ENCODE measurements around the gene SKA3. TPM values are rescaled to one million over a fixed set of nuclear protein-coding genes. Genes with fewer than 3 reads are reported as not detected.
"Not testable (repeated sequence)": the region's sequence is repeated elsewhere in the genome, so short reads cannot be mapped to it uniquely, and the experiment has no call there.

Gene SKA3
- total RNA-seq, 1 donor from 2014 or later: 1.2 TPM

DNA sequence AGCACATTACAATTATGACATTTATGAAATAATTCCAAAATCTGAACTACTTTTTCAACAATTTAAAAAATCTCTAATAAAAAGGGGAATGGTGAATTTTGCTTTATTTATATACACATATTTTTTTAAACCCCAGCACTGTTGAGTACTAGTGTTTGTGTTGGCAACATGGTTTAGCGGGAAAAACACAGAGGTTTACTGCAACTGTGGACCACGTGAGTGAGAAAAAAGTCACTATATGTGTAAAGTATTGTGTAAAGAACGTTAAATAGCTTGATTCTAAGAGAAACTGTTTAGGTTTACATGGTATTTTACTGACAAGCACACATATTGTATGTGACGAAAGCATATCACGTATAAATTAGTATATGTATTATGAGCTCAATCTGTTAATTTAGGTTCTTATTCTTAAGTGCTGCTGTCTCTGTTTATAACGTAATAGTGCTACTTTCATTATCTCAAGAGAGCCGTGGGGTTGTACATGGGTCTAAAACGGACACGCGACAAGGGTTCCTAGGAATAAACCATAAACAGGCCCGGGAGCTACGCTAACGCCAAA, 617 bp downstream of the SKA3 start:
- intact Hi-C loops (cut with DNase I): no loop called here
- ATAC-seq (no peak), DNase-seq (ENCODE audit: low spot score) (no peak)

DNA sequence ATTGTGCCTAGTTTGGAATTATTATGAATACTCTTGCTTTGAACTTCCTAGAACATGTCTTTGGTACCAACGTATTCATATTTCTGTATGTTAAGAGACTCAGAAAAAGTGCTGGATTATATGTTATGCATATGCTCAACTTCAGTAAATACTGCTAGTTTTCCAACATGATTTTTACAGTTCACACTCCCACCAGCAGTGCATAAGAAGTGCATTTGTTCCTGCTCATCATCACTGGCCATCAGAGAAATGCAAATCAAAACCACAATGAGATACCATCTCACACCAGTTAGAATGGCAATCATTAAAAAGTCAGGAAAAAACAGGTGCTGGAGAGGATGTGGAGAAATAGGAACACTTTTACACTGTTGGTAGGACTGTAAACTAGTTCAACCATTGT, 2.6 kb downstream of the SKA3 start:
- DNase-seq (ENCODE audit: low spot score); intact Hi-C loops (cut with DNase I); ATAC-seq: not testable (repeated sequence)

- DNase-seq (ENCODE audit: low spot score): no peak
- intact Hi-C loops (cut with DNase I): loop anchor here (2.0 kb wide), 1 partner anchor 53 kb away; no protein-coding TSS in a partner anchor
- ATAC-seq: no peak
Measured at GRCh38 chr13:21171420-21171819, 4.9 kb downstream of the SKA3 start.

- intact Hi-C loops (cut with DNase I); DNase-seq (ENCODE audit: low spot score); ATAC-seq: not testable (repeated sequence)
Measured at GRCh38 chr13:21165606-21166005, 10.7 kb downstream of the SKA3 start.

DNA sequence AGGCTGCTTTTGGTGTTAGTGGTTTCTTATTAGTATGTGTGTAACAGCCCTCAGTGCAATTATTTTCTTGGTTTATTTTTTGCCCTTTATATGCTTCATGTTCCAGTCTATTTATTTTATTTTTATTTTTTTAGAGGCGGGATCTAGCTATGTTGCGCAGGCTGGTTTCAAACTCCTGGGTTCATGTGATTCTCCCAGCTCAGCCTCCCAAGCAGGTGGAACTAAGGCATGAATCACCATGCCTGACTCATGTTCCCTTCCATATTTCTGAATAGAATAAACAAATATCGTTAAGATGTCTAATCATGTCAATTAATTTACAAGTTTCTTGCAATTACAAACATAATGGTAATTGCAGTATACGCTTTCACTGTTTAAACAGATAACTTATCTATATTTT, 11.7 kb downstream of the SKA3 start:
- no peak for DNase-seq (ENCODE audit: low spot score)
- ATAC-seq: no peak
- intact Hi-C loops (cut with DNase I): no loop called here

DNA sequence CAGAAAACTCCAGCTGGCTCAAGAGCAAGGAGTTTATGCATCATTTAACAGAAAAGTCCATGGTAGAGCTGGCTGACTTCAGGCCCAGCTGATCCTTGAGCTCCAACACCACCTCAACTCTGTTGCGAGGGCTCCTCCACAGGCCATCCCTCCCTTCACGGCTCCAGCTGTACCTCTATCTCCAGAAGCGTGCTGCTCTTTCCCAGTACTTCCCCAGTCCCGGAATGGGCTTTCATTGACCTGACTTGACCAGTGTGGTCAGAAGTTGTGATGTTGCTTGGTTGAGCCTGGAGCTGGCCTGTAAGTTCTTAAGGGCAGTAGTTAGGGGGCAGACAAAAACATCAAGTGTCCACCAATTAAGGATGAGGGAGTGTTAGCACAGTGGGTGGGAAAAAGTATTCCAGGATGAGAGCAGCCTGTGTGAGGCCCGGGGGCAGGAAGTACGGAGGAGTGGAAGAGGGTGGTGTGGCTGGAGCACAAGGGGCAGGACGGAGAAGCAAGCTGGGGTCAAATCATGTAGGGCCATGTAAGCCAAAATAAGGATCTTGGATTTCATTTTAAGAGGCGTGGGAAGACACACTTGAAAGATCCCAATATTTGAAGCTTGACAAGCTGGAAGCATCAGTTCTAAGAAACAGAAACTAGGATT, 24.0 kb downstream of the SKA3 start:
- DNase-seq (ENCODE audit: low spot score): no peak
- no peak for ATAC-seq
- intact Hi-C loops (cut with DNase I): no loop called here

DNA sequence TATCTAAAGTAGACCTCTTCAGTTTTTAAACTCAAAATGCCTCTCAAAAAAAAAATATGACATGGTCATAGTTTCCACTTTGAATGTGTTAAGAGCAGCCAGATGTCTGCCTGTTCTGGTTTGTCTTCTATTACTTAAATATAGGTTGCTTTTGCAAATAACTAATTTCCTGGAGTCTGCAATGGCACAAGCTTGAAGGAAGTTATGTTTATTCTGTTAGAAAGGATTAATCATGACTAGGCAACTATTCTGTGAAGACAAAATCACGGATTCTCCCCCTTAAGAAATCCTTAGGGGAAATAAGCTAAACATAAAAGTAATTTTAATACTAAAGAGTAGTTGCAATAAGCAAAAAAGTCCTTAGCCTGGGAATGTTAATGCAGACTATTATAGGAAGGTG, 26.3 kb downstream of the SKA3 start:
- intact Hi-C loops (cut with DNase I): no loop called here
- no peak for ATAC-seq
- DNase-seq (ENCODE audit: low spot score): no peak

- intact Hi-C loops (cut with DNase I): no loop called here
- ATAC-seq: no peak
- DNase-seq (ENCODE audit: low spot score): no peak
Measured at GRCh38 chr13:21149568-21149967, 26.8 kb downstream of the SKA3 start.

GRCh38 chr13:21148557-21149258, 27.6 kb downstream of the SKA3 start:
- intact Hi-C loops (cut with DNase I): no loop called here
- no peak for ATAC-seq
- no peak for DNase-seq (ENCODE audit: low spot score)

- DNase-seq (ENCODE audit: low spot score): no peak
- intact Hi-C loops (cut with DNase I): no loop called here
- ATAC-seq: no peak
Measured at GRCh38 chr13:21147827-21148226, 28.5 kb downstream of the SKA3 start.

DNA sequence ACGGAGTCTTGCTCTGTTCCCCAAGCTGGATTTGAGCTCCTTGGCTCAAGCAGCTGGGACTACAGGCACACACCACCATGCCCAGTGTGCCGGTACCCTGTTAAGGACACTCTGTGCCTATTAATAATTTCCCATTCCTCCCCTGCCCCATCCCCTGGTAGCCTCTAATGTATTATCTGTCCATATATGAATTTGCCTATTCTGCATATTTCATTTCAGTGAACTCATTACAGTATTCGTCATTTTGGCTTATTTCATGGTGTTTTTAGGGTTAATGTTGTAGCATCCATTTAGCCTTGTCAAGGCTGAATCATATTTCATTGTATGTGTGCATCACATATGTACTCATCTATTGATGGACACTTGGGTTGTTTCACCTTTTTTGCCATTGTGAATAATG, 33.6 kb downstream of the SKA3 start:
- no peak for ATAC-seq
- intact Hi-C loops (cut with DNase I): no loop called here

GRCh38 chr13:21139374-21139773, 37.0 kb downstream of the SKA3 start:
- DNase-seq (ENCODE audit: low spot score) (no peak), ATAC-seq (no peak)
- intact Hi-C loops (cut with DNase I): no loop called here

More for the DNA sequence above, 33.6 kb downstream of the SKA3 start:
- DNase-seq (ENCODE audit: low spot score): no peak

DNA sequence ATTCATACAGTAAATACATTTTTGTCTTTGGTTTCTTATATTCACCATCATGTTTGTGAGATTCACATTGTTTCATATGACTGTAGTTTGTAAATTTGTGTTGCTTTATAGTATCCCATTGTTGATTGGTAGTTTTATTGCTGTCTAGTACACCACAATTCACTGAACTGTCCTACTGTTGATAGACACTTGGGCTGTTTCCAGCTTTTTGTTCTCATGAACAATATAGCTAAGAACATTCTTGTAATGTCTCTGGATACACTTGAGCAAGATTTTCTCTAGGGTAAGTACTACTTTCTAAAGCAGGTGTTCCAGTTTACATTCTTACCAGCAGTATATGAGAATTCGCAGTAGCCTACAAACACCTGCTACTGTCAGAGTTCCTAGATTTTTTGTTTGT, 37.8 kb downstream of the SKA3 start:
- intact Hi-C loops (cut with DNase I): no loop called here
- no peak for ATAC-seq
- DNase-seq (ENCODE audit: low spot score): no peak

DNA sequence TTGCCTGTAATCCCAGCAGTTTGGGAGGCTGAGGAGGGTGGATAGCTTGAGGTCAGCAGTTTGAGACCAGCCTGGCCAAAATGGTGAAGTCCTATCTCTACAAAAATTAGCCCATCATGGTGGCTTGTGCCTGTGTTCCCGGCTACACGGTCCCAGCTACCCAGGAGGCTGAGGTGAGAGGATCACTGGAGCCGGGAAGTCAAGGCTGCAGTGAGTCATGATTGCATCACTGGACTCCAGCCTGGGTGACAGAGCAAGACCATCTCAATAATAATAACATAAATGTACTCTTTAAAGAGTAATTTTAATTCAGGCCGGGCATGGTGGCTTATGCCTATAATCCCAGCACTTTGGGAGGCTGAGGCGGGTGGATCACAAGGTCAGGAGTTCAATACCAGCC, 38.7 kb downstream of the SKA3 start:
- intact Hi-C loops (cut with DNase I): no loop called here
- ATAC-seq (no peak), DNase-seq (ENCODE audit: low spot score) (no peak)

GRCh38 chr13:21135833-21136232, 40.5 kb downstream of the SKA3 start:
- intact Hi-C loops (cut with DNase I); DNase-seq (ENCODE audit: low spot score); ATAC-seq: not testable (repeated sequence)

- no peak for DNase-seq (ENCODE audit: low spot score)
- intact Hi-C loops (cut with DNase I): loop anchor here (5.0 kb wide), 1 partner anchor 192 kb away; no protein-coding TSS in a partner anchor
- no peak for ATAC-seq
Measured at GRCh38 chr13:21134475-21134874, 41.9 kb downstream of the SKA3 start.

GRCh38 chr13:21133077-21133476, 43.3 kb downstream of the SKA3 start:
- ATAC-seq (no peak), DNase-seq (ENCODE audit: low spot score) (no peak)
- intact Hi-C loops (cut with DNase I): loop anchor here (5.0 kb wide), 1 partner anchor 191 kb away; no protein-coding TSS in a partner anchor

GRCh38 chr13:21130116-21130515, 46.2 kb downstream of the SKA3 start:
- ATAC-seq: no peak
- intact Hi-C loops (cut with DNase I): loop anchor here (5.0 kb wide), 1 partner anchor 188 kb away; no protein-coding TSS in a partner anchor
- no peak for DNase-seq (ENCODE audit: low spot score)

DNA sequence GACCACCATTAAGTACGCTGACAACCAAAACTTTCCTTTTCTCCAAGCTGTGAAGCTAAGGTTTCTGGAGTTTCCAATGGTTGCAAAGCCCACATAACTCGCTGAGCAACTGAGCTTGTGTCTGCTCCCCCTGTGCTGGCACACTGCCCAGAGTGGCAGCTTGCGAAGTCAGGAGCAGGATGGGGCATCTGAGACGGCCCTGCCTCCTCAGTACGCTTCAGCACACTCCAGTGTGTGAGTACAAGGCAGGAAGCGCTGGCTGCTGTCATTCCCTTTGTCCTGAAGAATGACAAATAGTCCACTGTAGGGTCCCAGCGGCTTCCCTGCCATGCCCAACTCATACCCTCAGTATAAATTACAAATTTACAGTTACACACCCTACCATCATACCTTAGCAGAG, 51.5 kb downstream of the SKA3 start:
- intact Hi-C loops (cut with DNase I): no loop called here
- ATAC-seq (no peak), DNase-seq (ENCODE audit: low spot score) (no peak)

GRCh38 chr13:21123956-21124355, 52.4 kb downstream of the SKA3 start:
- ATAC-seq (no peak), DNase-seq (ENCODE audit: low spot score) (no peak)
- intact Hi-C loops (cut with DNase I): no loop called here

Data from sciatic nerve (tissue), 2 donors.